ENCODE measurements around the gene CRABP2.

DNA sequence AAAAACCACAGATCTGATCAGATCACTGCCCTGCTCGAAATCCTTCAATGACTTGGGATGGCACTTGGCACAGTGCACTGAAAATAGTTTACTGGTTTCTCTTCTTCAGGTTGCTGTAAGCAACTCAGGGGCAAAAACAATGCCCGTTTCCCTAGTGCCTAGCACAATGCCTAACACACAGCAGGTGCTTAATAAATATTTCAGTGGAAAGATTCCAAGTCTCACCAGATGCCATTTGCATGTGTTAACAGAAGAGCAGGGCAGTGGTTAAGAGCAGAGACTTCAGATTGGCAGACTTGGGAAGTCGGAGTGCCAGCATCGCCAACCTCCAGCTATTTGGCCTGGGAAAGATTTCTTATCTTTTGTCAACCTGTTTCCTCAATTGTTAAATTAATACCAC, 12.0 kb upstream of the CRABP2 start:
- TF ChIP-seq PAX5 (IDR thresholded peaks at IDR 0.05; ENCODE audit: insufficient read depth, low read length, severe bottlenecking) (no peak), POLR2A (IDR thresholded peaks at IDR 0.05; ENCODE audit: low read depth, low read length) (no peak), TAF1 (IDR thresholded peaks at IDR 0.05; ENCODE audit: low read depth, low read length) (no peak), POLR2AphosphoS5 (IDR thresholded peaks at IDR 0.05; ENCODE audit: low read depth, low read length) (no peak), SPI1 (IDR thresholded peaks at IDR 0.05; ENCODE audit: low read depth, low read length) (no peak)
